ENCODE measurements around the gene AZU1. TPM values are rescaled to one million over a fixed set of nuclear protein-coding genes. Genes with fewer than 3 reads are reported as not detected.

AZU1 gene
- total RNA-seq, 1 experiment from 2014 or later = not detected

GRCh38 chr19:827314-827709, 325 bp upstream of the AZU1 start (continued):
- TF ChIP-seq CTCF (IDR thresholded peaks at IDR 0.05 in 2 of 3, conservative IDR thresholded peaks at IDR 0.05 in 1 of 3; ENCODE audit: borderline replicate concordance in 1 of 3, insufficient read depth in 1 of 3, low read depth in 2 of 3, low read length in 2 of 3) = no peak

GRCh38 chr19:829129-829758, 1.6 kb downstream of the AZU1 start:
- no peaks in the 10 kb centered on the region for H3K36me3 ChIP-seq (ENCODE audit: control insufficient read depth in 1 of 2, insufficient read depth in 2 of 2, low read length in 2 of 2)
- H3K4me1 ChIP-seq (ENCODE audit: control insufficient read depth in 1 of 2, insufficient read depth in 2 of 2, low read length in 2 of 2) = peaks cover 0 to 4% of the 10 kb centered on the region in 2 experiments; a peak in 3 of 4 replicates
- ChIA-PET POLR2A (no interaction called here), CTCF (no interaction called here), RAD21 (ENCODE audit: low non-redundant PET in 1 of 2, low total read pairs in 2 of 2, uncharacterized antibody in 2 of 2, unreplicated experiment in 2 of 2) (no interaction called here)
- H4K20me1 ChIP-seq (ENCODE audit: insufficient read depth) = no peaks in the 10 kb centered on the region
- H3K9me3 ChIP-seq (ENCODE audit: control insufficient read depth in 1 of 2, insufficient read depth in 1 of 2, low read depth in 1 of 2, low read length in 2 of 2) = no peaks in the 10 kb centered on the region
- H3K9ac ChIP-seq (ENCODE audit: low read length) = no peak overlapping the region
- DNase-seq (ENCODE audit: low read depth, low spot score) = no peak
- TF ChIP-seq SIN3A (IDR thresholded peaks at IDR 0.05; ENCODE audit: low read depth) (no peak), CBX3 (IDR thresholded peaks at IDR 0.05; ENCODE audit: low read depth) (no peak), ATF3 (IDR thresholded peaks at IDR 0.05) (no peak), ZFX (IDR thresholded peaks at IDR 0.05) (no peak), YY1 (IDR thresholded peaks at IDR 0.05; ENCODE audit: extremely low read depth, insufficient replicate concordance, low read depth, low read length) (no peak), CTCF (IDR thresholded peaks at IDR 0.05 in 2 of 3, conservative IDR thresholded peaks at IDR 0.05 in 1 of 3; ENCODE audit: borderline replicate concordance in 1 of 3, insufficient read depth in 1 of 3, low read depth in 2 of 3, low read length in 2 of 3) (no peak), ELF1 (IDR thresholded peaks at IDR 0.05; ENCODE audit: borderline replicate concordance, low read depth) (no peak), SP1 (IDR thresholded peaks at IDR 0.05; ENCODE audit: low read depth) (no peak), SRF (IDR thresholded peaks at IDR 0.05; ENCODE audit: low read depth) (no peak), EGR1 (IDR thresholded peaks at IDR 0.05; ENCODE audit: low read depth) (no peak), POLR2A (IDR thresholded peaks at IDR 0.05; ENCODE audit: borderline replicate concordance, extremely low read depth, insufficient read depth, insufficient read length) (no peak), TCF7L2 (IDR thresholded peaks at IDR 0.05; ENCODE audit: borderline replicate concordance, extremely low read depth, insufficient read depth, insufficient read length) (no peak), JUND (IDR thresholded peaks at IDR 0.05) (no peak), CEBPB (IDR thresholded peaks at IDR 0.05; ENCODE audit: low read depth) (no peak), EZH2 (IDR thresholded peaks at IDR 0.05) (no peak), MAX (IDR thresholded peaks at IDR 0.05) (no peak), RAD21 (IDR thresholded peaks at IDR 0.05; ENCODE audit: low read depth) (no peak), ZNF274 (IDR thresholded peaks at IDR 0.05; ENCODE audit: low read depth, low read length) (no peak)
- BruUV-seq (replicated peaks) = no TSS peak
- H3K27ac ChIP-seq (ENCODE audit: low read depth, low read length) = no peak overlapping the region
- H3K4me3 ChIP-seq (replicated peaks in 1 of 2; ENCODE audit: low read depth in 1 of 2, low read length in 2 of 2) = no peak overlapping the region
- no peak overlapping the region for H2AFZ ChIP-seq (ENCODE audit: low read depth, low read length, poor library complexity, severe bottlenecking)
- H3K79me2 ChIP-seq (ENCODE audit: insufficient read depth, low read length) = no peaks in the 10 kb centered on the region
- H3K9me2 ChIP-seq (ENCODE audit: insufficient read depth) = no peaks in the 10 kb centered on the region
- no peak for ATAC-seq
- no peak overlapping the region for H3K4me2 ChIP-seq (ENCODE audit: low read length)
- H3K27me3 ChIP-seq (ENCODE audit: insufficient read depth, low read length) = no peaks in the 10 kb centered on the region
- intact Hi-C loops (cut with micrococcal nuclease) = no loop called here

All from HCT116 (cell line).